Endodermal cell (in vitro differentiated cells): ENCODE data around the gene SLC17A3. TPM values are rescaled to one million over a fixed set of nuclear protein-coding genes. Genes with fewer than 3 reads are reported as not detected.

Source experiments
- DNase-seq: peaks from one replicate; pipeline ENCODE4 v3.0.0-alpha.2; 2017
- H3K27ac ChIP-seq: 2 replicates; pipeline ENCODE4 v1.5.1; 2013; ENCODE audit warnings: mild to moderate bottlenecking, low read depth, low read length, moderate library complexity
- H3K27me3 ChIP-seq: 2 replicates; pipeline ENCODE4 v1.6.1; 2013; ENCODE audit warnings: mild to moderate bottlenecking, low read length, moderate library complexity; ENCODE audit not compliant: insufficient read depth, control insufficient read depth, poor library complexity, severe bottlenecking
- H3K36me3 ChIP-seq: 2 replicates; pipeline ENCODE4 v1.7.0; 2013; ENCODE audit warnings: mild to moderate bottlenecking, low read length, moderate library complexity; ENCODE audit not compliant: control insufficient read depth, insufficient read depth
- H3K4me1 ChIP-seq: one replicate; pipeline ENCODE4 v1.7.0; 2013; ENCODE audit warnings: low read length; ENCODE audit not compliant: control insufficient read depth, insufficient read depth
- H3K4me3 ChIP-seq: 2 replicates; pipeline ENCODE4 v1.5.1; 2013; ENCODE audit warnings: mild to moderate bottlenecking, low read length, moderate library complexity
- H3K9ac ChIP-seq: 2 replicates; pipeline ENCODE4 v1.6.1; 2013; ENCODE audit warnings: mild to moderate bottlenecking, low read length, moderate library complexity; ENCODE audit not compliant: poor library complexity, severe bottlenecking; ENCODE audit errors: extremely low read depth
- H3K9me3 ChIP-seq: 2 replicates; pipeline ENCODE4 v1.6.1; 2013; ENCODE audit warnings: mild to moderate bottlenecking, low read length, moderate library complexity; ENCODE audit not compliant: control insufficient read depth
- H3K27ac Mint-ChIP-seq: 2 replicates; pipeline ENCODE4 v1.8.0; 2020; ENCODE audit warnings: mixed read lengths
- H3K27me3 Mint-ChIP-seq: 2 replicates; pipeline ENCODE4 v1.8.0; 2021; ENCODE audit warnings: mild to moderate bottlenecking, mixed read lengths; ENCODE audit not compliant: insufficient read depth
- H3K36me3 Mint-ChIP-seq: 2 replicates; pipeline ENCODE4 v1.8.0; 2020; ENCODE audit warnings: low read depth, mixed read lengths
- H3K4me1 Mint-ChIP-seq: 2 replicates; pipeline ENCODE4 v1.8.0; 2020; ENCODE audit warnings: mixed read lengths
- H3K4me3 Mint-ChIP-seq: 2 replicates; pipeline ENCODE4 v1.8.0; 2020; ENCODE audit warnings: mild to moderate bottlenecking, moderate library complexity, mixed read lengths
- H3K9me3 Mint-ChIP-seq: 2 replicates; pipeline ENCODE4 v1.8.0; 2020; ENCODE audit warnings: mild to moderate bottlenecking, mixed read lengths
- WGBS, 2 experiments: methylation state at CpG; one replicate each; pipeline versions ENCODE4 v1.1.5 to v1.1.7; 2013; ENCODE audit warnings: missing lambda C conversion rate in 2 of 2, mixed read lengths in 1 of 2; ENCODE audit not compliant: insufficient coverage in 1 of 2, insufficient read length in 1 of 2; 5-methylcytosine and 5-hydroxymethylcytosine counted together
- total RNA-seq, 2 donors: library from RNA; stranded (reverse); fragmentation: NEBNext Ultra II Directional in 1 of 2; extraction: Animal tissue kit (Norgen Biotek cat#: 25700) in 1 of 2; gene quantifications; 2 replicates in 1 of 2; 3 replicates in 1 of 2; pipeline ENCODE4 v1.2.1, GENCODE V29; 2021
- TF ChIP-seq, protein P1 (sequence below): fragments of 200-600 bp; sonication (generic); conservative IDR thresholded peaks from 2 replicates; pipeline ENCODE4 v1.5.0; 2021; ENCODE audit warnings: antibody characterized with exemption, mild to moderate bottlenecking

The SLC17A3 gene
- total RNA-seq, 2 donors from 2014 or later = not detected

GRCh38 chr6:25888626-25889025 is 14.6 kb upstream of the SLC17A3 start:
- H3K9me3 ChIP-seq = no peaks in the 10 kb centered on the region
- no peaks in the 10 kb centered on the region for H3K4me1 ChIP-seq
- H3K36me3 ChIP-seq = no peaks in the 10 kb centered on the region
- H3K9ac ChIP-seq = no peak overlapping the region
- no peak overlapping the region for H3K4me3 Mint-ChIP-seq
- H3K27me3 ChIP-seq = no peaks in the 10 kb centered on the region
- no peaks in the 10 kb centered on the region for H3K4me1 Mint-ChIP-seq
- H3K4me3 ChIP-seq = no peak overlapping the region
- no peak overlapping the region for H3K27ac ChIP-seq
- TF ChIP-seq, protein P1, sequence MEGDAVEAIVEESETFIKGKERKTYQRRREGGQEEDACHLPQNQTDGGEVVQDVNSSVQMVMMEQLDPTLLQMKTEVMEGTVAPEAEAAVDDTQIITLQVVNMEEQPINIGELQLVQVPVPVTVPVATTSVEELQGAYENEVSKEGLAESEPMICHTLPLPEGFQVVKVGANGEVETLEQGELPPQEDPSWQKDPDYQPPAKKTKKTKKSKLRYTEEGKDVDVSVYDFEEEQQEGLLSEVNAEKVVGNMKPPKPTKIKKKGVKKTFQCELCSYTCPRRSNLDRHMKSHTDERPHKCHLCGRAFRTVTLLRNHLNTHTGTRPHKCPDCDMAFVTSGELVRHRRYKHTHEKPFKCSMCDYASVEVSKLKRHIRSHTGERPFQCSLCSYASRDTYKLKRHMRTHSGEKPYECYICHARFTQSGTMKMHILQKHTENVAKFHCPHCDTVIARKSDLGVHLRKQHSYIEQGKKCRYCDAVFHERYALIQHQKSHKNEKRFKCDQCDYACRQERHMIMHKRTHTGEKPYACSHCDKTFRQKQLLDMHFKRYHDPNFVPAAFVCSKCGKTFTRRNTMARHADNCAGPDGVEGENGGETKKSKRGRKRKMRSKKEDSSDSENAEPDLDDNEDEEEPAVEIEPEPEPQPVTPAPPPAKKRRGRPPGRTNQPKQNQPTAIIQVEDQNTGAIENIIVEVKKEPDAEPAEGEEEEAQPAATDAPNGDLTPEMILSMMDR = no peak
- no peaks in the 10 kb centered on the region for H3K27me3 Mint-ChIP-seq
- no peak overlapping the region for H3K27ac Mint-ChIP-seq
- H3K9me3 Mint-ChIP-seq = no peaks in the 10 kb centered on the region
- WGBS, 2 experiments = 94% methylated on average over 2 of the region's 2 CpGs; no CpG with 5 or more reads in 1 of the 2 experiments
- DNase-seq = no peak
- H3K36me3 Mint-ChIP-seq = no peaks in the 10 kb centered on the region

- no peaks in the 10 kb centered on the region for H3K9me3 ChIP-seq
- no peak for DNase-seq
- H3K4me3 ChIP-seq = no peak overlapping the region
- H3K4me1 ChIP-seq = no peaks in the 10 kb centered on the region
- H3K9ac ChIP-seq = no peak overlapping the region
- H3K27me3 ChIP-seq = no peaks in the 10 kb centered on the region
- H3K4me1 Mint-ChIP-seq = no peaks in the 10 kb centered on the region
- no peak overlapping the region for H3K27ac ChIP-seq
- H3K36me3 ChIP-seq = no peaks in the 10 kb centered on the region
- H3K27me3 Mint-ChIP-seq = peaks cover 5% of the 10 kb centered on the region
- no peak overlapping the region for H3K27ac Mint-ChIP-seq
- no peaks in the 10 kb centered on the region for H3K36me3 Mint-ChIP-seq
- WGBS, 2 experiments = 100% methylated on average over 1 to 2 of the region's 2 CpGs
- H3K4me3 Mint-ChIP-seq = no peak overlapping the region
- TF ChIP-seq, protein P1 = no peak
- H3K9me3 Mint-ChIP-seq = no peaks in the 10 kb centered on the region
Observed at GRCh38 chr6:25886066-25886465, 12.0 kb upstream of the SLC17A3 start.

DNA sequence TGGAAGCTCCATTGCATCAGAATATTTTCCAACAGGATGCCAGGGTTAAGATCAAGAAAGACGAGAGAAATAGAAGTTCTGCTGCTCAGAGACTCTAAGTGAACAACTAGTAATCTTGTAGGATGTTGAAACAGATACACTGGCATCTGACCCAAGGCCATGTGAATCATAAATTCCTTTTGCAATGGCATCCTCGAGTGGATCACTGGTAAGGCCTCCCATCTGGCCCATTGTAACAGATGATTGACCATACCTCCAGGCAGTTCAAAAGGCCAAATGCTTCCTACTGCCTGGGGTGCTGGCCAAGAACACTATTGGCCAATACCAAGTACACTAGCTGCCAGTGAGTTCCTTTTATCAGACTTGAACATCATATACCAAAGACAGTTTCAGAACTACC is 9.9 kb upstream of the SLC17A3 start:
- no peaks in the 10 kb centered on the region for H3K9me3 Mint-ChIP-seq
- H3K36me3 Mint-ChIP-seq = no peaks in the 10 kb centered on the region
- Histone ChIP-seq H3K4me1 (no peaks in the 10 kb centered on the region), H3K9ac (no peak overlapping the region), H3K9me3 (no peaks in the 10 kb centered on the region), H3K36me3 (no peaks in the 10 kb centered on the region), H3K4me3 (no peak overlapping the region), H3K27me3 (no peaks in the 10 kb centered on the region), H3K27ac (no peak overlapping the region)
- no peak for DNase-seq
- TF ChIP-seq, protein P1 = no peak
- H3K27ac Mint-ChIP-seq = no peak overlapping the region
- WGBS, 2 experiments = 83 to 91% methylated on average over 2 of the region's 2 CpGs
- peaks cover 9% of the 10 kb centered on the region for H3K27me3 Mint-ChIP-seq
- no peaks in the 10 kb centered on the region for H3K4me1 Mint-ChIP-seq
- no peak overlapping the region for H3K4me3 Mint-ChIP-seq
